GM19240 (cell line): ENCODE data around the gene PTPRD.

Experiments used
- DNase-seq: peaks from one replicate; pipeline ENCODE4 v3.0.0; 2011; ENCODE audit warnings: low spot score; ENCODE audit not compliant: insufficient read length

Gene PTPRD

GRCh38 chr9:8872802-8873201 is 1740.0 kb downstream of the PTPRD start:
- DNase-seq, result no peak

- no peak for DNase-seq
Observed at GRCh38 chr9:8871796-8872445, 1740.9 kb downstream of the PTPRD start.

- no peak for DNase-seq
Observed at GRCh38 chr9:8871396-8871795, 1741.4 kb downstream of the PTPRD start.

GRCh38 chr9:8869812-8870211 is 1743.0 kb downstream of the PTPRD start:
- DNase-seq, result no peak

GRCh38 chr9:8868632-8869031 is 1744.2 kb downstream of the PTPRD start:
- DNase-seq, result no peak

- DNase-seq, result no peak
Observed at GRCh38 chr9:8867148-8867547, 1745.7 kb downstream of the PTPRD start.

GRCh38 chr9:8864545-8864896 is 1748.3 kb downstream of the PTPRD start:
- no peak for DNase-seq

- DNase-seq, result no peak
Observed at GRCh38 chr9:8863886-8864544, 1748.8 kb downstream of the PTPRD start.

GRCh38 chr9:8863069-8863468 is 1749.7 kb downstream of the PTPRD start:
- no peak for DNase-seq

- DNase-seq, result no peak
Observed at GRCh38 chr9:8860925-8861324, 1751.9 kb downstream of the PTPRD start.

GRCh38 chr9:8860086-8860485 is 1752.7 kb downstream of the PTPRD start:
- DNase-seq, result no peak

- no peak for DNase-seq
Observed at GRCh38 chr9:8859416-8859815, 1753.4 kb downstream of the PTPRD start.

GRCh38 chr9:8858596-8859161 is 1754.1 kb downstream of the PTPRD start:
- DNase-seq, result no peak

GRCh38 chr9:8857926-8858595 is 1754.7 kb downstream of the PTPRD start:
- no peak for DNase-seq

GRCh38 chr9:8857068-8857925 is 1755.5 kb downstream of the PTPRD start:
- no peak for DNase-seq

- no peak for DNase-seq
Observed at GRCh38 chr9:8856396-8857067, 1756.3 kb downstream of the PTPRD start.

- no peak for DNase-seq
Observed at GRCh38 chr9:8855046-8855445, 1757.8 kb downstream of the PTPRD start.

- no peak for DNase-seq
Observed at GRCh38 chr9:8852301-8852864, 1760.4 kb downstream of the PTPRD start.

- DNase-seq, result no peak
Observed at GRCh38 chr9:8850914-8851313, 1761.9 kb downstream of the PTPRD start.

GRCh38 chr9:8845808-8846207 is 1767.0 kb downstream of the PTPRD start:
- DNase-seq, result no peak

- DNase-seq, result no peak
Observed at GRCh38 chr9:8845376-8845775, 1767.4 kb downstream of the PTPRD start.
